Left lung (tissue), 10 donors: ENCODE data around the gene PIBF1. TPM values are rescaled to one million over a fixed set of nuclear protein-coding genes. Genes with fewer than 3 reads are reported as not detected.
A peak's percentile ranks its signal among the peaks of the same experiment; 100 is the strongest.
"Not testable (repeated sequence)": the region's sequence is repeated elsewhere in the genome, so short reads cannot be mapped to it uniquely, and the experiment has no call there.

Experiments
- ATAC-seq: fragments of 200-7000 bp; cut with Tn5 transposase; one replicate; pipeline ENCODE4 v1.9.1; 2020; ENCODE audit warnings: moderate library complexity
- DNase-seq, 4 donors: peaks; one replicate each; pipeline ENCODE4 v3.0.0-alpha.2; 2013 to 2020
- H3K27ac ChIP-seq, 2 donors: fragments of 200-600 bp; sonication (generic) in 1 of 2; one replicate each; pipeline versions ENCODE4 v1.5.0 to v1.8.0; 2020 to 2021
- H3K27me3 ChIP-seq, 2 donors: fragments of 200-600 bp; sonication (generic) in 1 of 2; one replicate each; pipeline versions ENCODE4 v1.5.0 to v1.8.0; 2020 to 2021
- H3K36me3 ChIP-seq, 2 donors: fragments of 200-600 bp; sonication (generic) in 1 of 2; one replicate each; pipeline versions ENCODE4 v1.5.0 to v1.8.0; 2020 to 2021
- H3K4me1 ChIP-seq, 2 donors: fragments of 200-600 bp; one replicate each; pipeline ENCODE4 v1.8.0; 2021
- H3K4me3 ChIP-seq, 2 donors: fragments of 200-600 bp; sonication (generic) in 1 of 2; one replicate each; pipeline versions ENCODE4 v1.5.0 to v1.8.0; 2020 to 2021; ENCODE audit warnings: mild to moderate bottlenecking in 1 of 2
- H3K9me3 ChIP-seq, 2 donors: fragments of 200-600 bp; sonication (generic) in 1 of 2; one replicate each; pipeline versions ENCODE4 v1.5.0 to v1.8.0; 2020 to 2021
- CTCF ChIP-seq, 2 donors: fragments of 200-600 bp; sonication (generic) in 1 of 2; IDR thresholded peaks; one replicate each; pipeline versions ENCODE4 v1.5.0 to v1.8.0; 2021; ENCODE audit warnings: antibody characterized with exemption in 2 of 2
- intact Hi-C, 2 donors: fragments of 100-400 bp; cut with DNase I; formaldehyde crosslinking; loops; one replicate each; pipeline versions ENCODE4 v1.11.2 to v1.14.2; 2022
- polyA plus RNA-seq, 6 donors: library from polyadenylated mRNA; unstranded; fragments of 120-200 nt; gene quantifications; one replicate each; pipeline ENCODE4 v1.2.1, GENCODE V29; 2013; ENCODE audit not compliant: insufficient read length in 6 of 6
- total RNA-seq, 2 donors: library from RNA; stranded (reverse); fragmentation: NEBNext Ultra II Directional; extraction: Animal tissue kit (Norgen Biotek cat#: 25700); gene quantifications; one replicate each; pipeline ENCODE4 v1.2.1, GENCODE V29; 2021
- donor health status: DM: no; HTN: yes; CAD: no.
- donor health status: DM: no; HTN: no; CAD: no.

The PIBF1 gene
- total and polyA plus RNA-seq, 8 donors, result 20.7 to 52.6 (median 41.4) TPM

GRCh38 chr13:73040484-73040883 lies 258.6 kb downstream of the PIBF1 start:
- TF ChIP-seq CTCF (IDR thresholded peaks at IDR 0.05), result no peak
- no peak for ATAC-seq
- Histone ChIP-seq H3K27ac (peak overlapping the region in 1 of 2 donors; percentile 24), H3K27me3 (no peaks in the 10 kb centered on the region), H3K4me1 (no peaks in the 10 kb centered on the region), H3K4me3 (no peak overlapping the region), H3K36me3 (no peaks in the 10 kb centered on the region), H3K9me3 (no peaks in the 10 kb centered on the region)
- no peak for DNase-seq
- intact Hi-C loops, result no loop called here

DNA sequence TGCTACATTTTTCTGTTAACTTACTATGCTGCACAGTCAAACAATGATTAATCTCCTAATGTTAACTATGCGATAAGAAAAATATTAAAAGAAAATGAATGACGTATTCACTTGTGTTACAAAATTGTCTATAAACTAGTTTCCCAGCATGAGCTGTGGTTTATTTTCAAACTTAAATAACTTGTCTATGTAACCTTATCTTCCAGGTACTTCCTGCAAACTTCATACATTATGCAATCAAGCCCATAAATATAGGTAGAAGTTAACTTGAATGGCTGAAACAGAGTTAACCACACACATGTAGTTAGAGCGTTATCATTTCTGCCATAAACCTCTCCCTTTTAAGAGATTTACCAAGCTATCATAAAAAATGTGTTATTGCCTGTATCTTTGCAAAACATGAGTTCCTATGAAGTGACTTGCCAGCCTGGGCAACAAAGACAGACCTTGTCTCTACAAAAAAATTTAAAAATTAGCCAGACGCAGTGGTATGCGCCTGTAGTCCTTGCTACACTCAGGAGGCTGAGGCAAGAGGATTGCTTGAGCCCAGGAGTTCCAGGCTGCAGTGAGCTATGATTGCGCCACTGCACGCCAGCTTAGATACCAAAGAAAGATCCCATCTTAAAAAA lies 259.1 kb downstream of the PIBF1 start:
- peak overlapping the region in 1 of 2 donors; percentile 24 for H3K27ac ChIP-seq
- ATAC-seq (no peak), DNase-seq (no peak)
- intact Hi-C loops, result no loop called here
- H3K4me1 ChIP-seq, result no peaks in the 10 kb centered on the region
- no peaks in the 10 kb centered on the region for H3K36me3 ChIP-seq
- H3K27me3 ChIP-seq, result no peaks in the 10 kb centered on the region
- no peak for TF ChIP-seq CTCF (IDR thresholded peaks at IDR 0.05)
- H3K4me3 ChIP-seq, result no peak overlapping the region
- no peaks in the 10 kb centered on the region for H3K9me3 ChIP-seq

GRCh38 chr13:73045031-73045430 lies 263.1 kb downstream of the PIBF1 start:
- no peaks in the 10 kb centered on the region for H3K9me3 ChIP-seq
- H3K27me3 ChIP-seq, result no peaks in the 10 kb centered on the region
- TF ChIP-seq CTCF (IDR thresholded peaks at IDR 0.05), result no peak
- no peaks in the 10 kb centered on the region for H3K36me3 ChIP-seq
- H3K4me1 ChIP-seq, result no peaks in the 10 kb centered on the region
- intact Hi-C loops, result no loop called here
- no peak overlapping the region for H3K4me3 ChIP-seq
- no peak for ATAC-seq
- no peak for DNase-seq
- H3K27ac ChIP-seq, result no peak overlapping the region

GRCh38 chr13:73048615-73049014 lies 266.7 kb downstream of the PIBF1 start:
- ATAC-seq, DNase-seq, H3K4me3 ChIP-seq, intact Hi-C loops, H3K27me3 ChIP-seq, H3K4me1 ChIP-seq, H3K27ac ChIP-seq, H3K9me3 ChIP-seq, H3K36me3 ChIP-seq: not testable (repeated sequence)

- intact Hi-C loops, result no loop called here
- Histone ChIP-seq H3K36me3 (no peaks in the 10 kb centered on the region), H3K27me3 (peaks cover 10 to 41% of the 10 kb centered on the region in 2 donors), H3K9me3 (no peaks in the 10 kb centered on the region), H3K4me1 (peaks cover 5 to 14% of the 10 kb centered on the region in 2 donors), H3K4me3 (no peak overlapping the region), H3K27ac (no peak overlapping the region)
- no peak for ATAC-seq
- TF ChIP-seq CTCF (IDR thresholded peaks at IDR 0.05), result no peak
- no peak for DNase-seq
Observed at GRCh38 chr13:73054712-73055111, 272.8 kb downstream of the PIBF1 start.
